ENCODE measurements around the gene C9.
A peak's percentile ranks its signal among the peaks of the same experiment; 100 is the strongest.
"Not testable (repeated sequence)": the region's sequence is repeated elsewhere in the genome, so short reads cannot be mapped to it uniquely, and the experiment has no call there.

C9 gene

GRCh38 chr5:39319395-39319794 is 44.9 kb downstream of the C9 start:
- no peak for DNase-seq

DNA sequence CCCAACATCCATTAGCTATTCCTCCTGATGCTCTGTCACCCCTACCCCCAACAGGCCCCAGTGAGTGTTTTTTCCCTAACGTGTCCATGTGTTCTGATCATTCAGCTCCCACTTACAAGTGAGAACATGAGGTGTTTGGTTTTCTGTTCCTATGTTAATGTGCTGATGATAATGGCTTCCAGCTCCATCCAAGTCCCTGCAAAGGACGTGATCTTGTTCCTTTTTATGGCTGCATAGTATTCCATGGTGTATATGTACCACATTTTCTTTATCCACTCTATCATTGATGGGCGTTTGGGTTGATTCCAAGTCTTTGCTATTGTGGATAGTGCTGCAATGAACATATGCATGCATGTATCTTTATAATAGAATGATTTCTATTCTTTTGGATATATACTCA is 47.8 kb downstream of the C9 start:
- DNase-seq: not testable (repeated sequence)

DNA sequence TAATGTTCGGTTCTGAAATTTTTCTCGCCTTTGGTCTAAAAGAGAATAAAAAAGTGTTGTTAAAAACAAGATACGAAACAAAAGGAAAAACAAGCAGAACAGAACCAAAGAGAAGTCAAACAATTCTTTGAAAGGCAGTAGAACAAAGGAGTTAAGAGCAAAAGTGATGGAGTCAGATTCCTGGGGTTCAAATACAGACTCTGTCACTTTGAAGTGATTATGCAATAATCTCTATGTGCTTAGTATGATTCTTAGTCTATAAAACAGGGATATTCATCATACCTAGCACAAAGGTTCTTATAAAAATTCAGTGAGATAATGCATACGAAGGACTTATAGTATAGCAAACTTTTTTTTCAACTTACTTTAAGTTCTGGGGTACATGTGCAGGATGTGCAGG is 48.3 kb downstream of the C9 start:
- DNase-seq: no peak

DNA sequence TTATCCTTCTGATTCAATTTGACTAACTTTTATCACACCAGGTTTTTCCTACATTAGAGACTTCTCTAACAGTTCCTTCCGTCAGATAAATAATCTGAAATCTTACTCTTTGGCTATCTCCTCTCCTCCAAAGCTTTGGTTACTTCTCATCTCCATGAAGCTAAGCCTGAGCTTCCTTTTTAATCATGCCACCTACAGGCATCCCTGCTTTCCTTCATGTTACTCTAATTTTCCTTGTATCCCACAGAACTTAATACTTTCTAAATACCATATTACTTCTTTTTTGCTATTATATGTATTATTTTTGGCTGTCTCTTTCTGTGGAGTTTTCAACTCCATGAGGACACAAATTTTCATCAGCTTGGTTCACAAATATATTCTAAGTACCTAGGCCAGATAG is 49.7 kb downstream of the C9 start:
- no peak for DNase-seq

DNA sequence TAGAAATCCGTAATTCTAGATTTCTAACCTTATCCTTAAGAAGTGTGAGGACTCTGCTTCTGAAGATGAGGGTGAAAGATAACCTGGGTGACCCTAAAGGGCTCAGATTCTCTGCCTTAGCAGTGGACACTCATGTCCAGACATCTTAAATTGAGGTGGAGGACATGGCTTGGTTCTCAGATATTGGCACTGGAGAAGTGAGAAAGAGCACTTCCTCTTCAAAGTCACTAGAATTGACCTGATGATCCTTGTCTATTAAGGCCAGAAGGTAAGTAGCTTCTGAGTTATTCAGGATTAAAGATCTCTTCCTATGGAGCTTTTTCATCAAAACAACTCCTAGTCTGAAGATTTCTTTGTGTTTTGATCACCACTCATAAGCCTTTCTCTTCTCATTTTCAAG is 54.8 kb downstream of the C9 start:
- no peak for DNase-seq

DNA sequence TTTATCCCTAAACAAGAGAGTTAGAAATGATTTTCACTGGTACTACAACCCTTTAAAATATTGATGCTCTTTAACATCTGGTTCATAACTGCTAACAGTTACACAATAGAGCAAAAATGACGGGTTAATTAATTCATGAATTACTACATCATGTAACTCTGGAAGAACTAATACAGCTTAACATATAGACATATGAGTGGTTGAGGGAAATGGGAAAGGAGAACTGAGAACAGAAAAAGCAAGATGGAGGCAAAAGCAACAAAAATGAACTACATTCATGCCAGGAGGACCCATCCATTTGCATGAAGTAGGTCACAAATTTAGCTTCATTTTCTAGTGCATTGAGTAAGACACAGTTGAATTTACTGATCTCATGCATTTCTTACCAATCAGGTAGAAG is 61.8 kb downstream of the C9 start:
- no peak for DNase-seq

DNA sequence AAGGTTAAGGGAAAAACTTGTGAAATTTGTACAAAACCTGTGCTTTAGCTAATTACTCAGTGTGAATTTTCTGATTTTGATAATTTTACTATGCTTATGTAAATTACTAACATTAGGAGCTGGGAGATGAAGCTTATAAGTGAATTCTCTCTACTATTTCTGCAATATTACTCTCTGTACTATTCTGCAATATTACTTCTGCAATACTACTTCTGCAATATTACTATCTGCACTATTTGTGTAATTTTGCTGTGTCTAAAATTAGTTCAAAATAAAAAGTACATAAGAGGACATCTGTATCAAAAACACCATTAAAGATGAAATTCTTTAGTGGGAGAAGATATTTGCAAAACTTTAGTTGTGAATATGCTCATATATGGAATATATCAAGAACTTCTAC is 62.9 kb downstream of the C9 start:
- no peak for DNase-seq

- DNase-seq: no peak
Measured at GRCh38 chr5:39299962-39300361, 64.3 kb downstream of the C9 start.

DNA sequence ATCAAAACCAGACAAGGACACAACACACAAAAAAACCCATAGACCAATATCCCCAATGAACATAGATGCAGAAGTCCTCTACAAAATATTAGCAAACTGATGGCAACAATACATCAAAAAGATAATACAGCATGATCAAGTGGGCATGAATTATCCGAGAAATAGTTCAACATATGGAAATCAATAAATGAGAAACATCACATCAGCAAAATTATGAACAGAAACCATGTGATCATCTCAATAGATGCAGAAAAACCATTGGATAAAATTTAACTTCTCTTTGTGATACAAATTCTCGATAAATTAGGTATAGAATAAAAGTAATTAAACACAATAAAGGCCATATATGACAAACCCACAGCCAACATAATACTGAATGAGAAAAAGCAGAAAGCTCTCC is 69.6 kb downstream of the C9 start:
- DNase-seq: no peak

GRCh38 chr5:39284552-39284951 is 79.7 kb downstream of the C9 start:
- peak; percentile 84 for DNase-seq

DNA sequence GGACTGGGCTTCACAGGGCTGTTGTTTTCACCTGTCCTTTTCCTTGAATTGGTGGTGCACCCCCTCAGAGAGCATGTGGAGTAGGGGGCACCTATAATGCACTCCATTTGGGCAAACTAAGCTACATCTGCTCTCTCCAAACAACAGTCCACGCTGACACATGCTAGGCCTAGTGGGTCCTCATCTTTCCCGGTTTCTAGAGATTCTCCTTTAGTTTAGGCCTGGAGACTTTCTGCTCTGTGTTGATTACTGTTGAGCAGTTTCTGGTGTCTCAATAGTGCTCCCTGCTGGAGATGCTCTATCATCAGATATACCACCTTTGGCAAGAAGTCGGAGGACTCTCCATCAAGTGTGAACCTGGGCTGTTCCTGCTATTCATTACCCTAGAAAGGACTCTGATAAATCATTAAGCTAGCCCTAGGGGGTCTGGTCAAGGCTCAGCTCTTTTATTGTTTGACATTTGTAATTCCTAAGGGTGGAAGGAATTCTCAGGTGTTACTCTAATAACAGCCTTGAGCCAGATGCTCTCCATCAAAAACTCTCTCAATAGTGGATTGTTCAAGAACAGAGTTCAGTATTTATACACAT is 81.0 kb downstream of the C9 start:
- peak; percentile 81 for DNase-seq

DNA sequence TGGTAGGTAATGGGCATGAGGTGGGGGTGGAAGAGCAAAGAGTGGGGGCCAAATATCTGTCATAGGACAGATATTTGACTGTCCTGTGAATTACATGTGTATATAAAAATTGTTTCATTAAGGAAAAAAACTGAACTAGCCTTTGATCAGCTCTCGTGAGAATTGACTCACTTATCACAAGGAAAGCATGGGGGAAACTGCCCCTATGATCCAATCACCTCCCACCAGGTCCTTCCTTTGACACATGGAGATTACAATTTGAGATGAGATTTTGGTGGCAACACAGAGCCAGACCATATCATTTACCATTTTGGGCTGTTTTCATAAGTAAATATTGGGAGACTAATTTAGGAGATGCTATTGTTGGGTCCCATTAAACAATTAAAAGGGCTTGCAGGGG is 81.7 kb downstream of the C9 start:
- no peak for DNase-seq

- DNase-seq: not testable (repeated sequence)
Measured at GRCh38 chr5:39275865-39276264, 88.4 kb downstream of the C9 start.

- DNase-seq: no peak
Measured at GRCh38 chr5:39274398-39275085, 89.8 kb downstream of the C9 start.

GRCh38 chr5:39273314-39273954 is 90.9 kb downstream of the C9 start:
- no peak for DNase-seq

DNA sequence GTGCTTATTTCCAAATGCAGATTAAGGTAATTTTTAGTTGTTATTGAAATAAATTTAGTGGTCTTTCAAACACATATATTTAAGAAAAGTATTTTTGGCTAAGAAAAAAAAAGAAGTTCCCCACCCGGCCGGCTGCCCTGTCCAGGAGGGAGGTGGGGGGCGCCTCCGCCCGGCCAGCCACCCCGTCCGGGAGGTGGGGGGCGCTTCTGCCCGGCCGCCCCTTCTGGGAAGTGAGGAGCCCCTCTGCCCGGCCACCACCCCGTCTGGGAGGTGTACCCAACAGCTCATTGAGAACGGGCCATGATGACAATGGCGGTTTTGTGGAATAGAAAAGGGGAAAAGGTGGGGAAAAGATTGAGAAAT is 91.4 kb downstream of the C9 start:
- not testable (repeated sequence) for DNase-seq

DNA sequence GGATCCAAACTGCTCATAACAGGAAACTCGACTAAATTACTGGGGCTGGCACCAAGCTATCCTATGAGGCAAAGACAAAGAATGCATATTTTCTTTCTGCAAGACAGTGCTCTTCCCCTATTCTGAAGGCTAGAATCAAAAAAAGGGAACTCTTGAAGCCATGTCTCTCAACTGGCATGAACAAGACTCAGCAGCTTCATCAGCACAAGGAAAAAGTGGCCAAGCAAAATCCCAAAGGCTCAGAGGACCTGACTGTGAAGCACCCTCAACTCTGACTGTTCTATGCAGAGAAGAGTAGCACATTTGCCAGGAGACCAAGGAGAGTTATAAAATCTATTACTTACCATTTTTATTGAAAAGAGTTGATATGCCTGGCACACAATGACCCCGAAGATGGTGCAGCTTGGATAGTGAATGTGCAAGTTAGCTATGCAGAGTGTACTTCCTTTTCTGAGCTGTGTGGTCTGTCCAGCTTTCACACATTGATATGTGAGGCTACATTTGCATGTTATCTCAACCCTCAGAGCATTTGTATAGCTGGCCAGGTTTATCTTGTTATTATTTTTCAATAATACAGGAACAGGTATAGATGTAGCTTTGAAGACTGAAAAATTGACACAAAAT is 94.0 kb downstream of the C9 start:
- DNase-seq: no peak

DNA sequence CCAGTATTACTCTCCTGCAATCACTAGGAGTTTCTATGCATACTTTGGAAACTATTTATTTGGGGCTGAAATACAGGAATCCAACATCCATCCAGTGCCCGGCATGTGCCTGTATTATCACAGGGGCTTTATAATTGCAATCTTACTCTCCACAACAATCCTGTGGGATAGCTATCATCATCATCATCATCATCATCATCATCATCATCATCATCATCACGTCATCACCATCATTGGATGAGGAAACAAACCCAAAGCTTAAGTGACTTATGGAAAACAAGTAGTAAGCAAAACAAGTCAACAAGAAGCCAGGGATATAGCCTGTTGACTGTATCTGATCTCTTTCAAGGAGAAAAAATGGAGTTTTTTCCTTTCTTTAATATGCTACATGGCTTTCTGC is 97.1 kb downstream of the C9 start:
- no peak for DNase-seq

GRCh38 chr5:39266442-39266841 is 97.9 kb downstream of the C9 start:
- no peak for DNase-seq

GRCh38 chr5:39264528-39264927 is 99.8 kb downstream of the C9 start:
- no peak for DNase-seq

- no peak for DNase-seq
Measured at GRCh38 chr5:39262981-39263380, 101.3 kb downstream of the C9 start.

- no peak for DNase-seq
Measured at GRCh38 chr5:39260095-39260494, 104.2 kb downstream of the C9 start.

GRCh38 chr5:39257554-39257953 is 106.7 kb downstream of the C9 start:
- no peak for DNase-seq
